H1 (cell line): ENCODE measurements around the gene TNS4. TPM values are rescaled to one million over a fixed set of nuclear protein-coding genes. Genes with fewer than 3 reads are reported as not detected.

Experiments used
- CTCF ChIA-PET: fragments of 300-600 bp; sonication (Branson Sonifier 250); formaldehyde crosslinking; loops from one replicate; lab custom pipeline; 2021; ENCODE audit not compliant: partially characterized antibody; lab: Charles Lee
- POLR2A ChIA-PET: fragments of 300-600 bp; sonication (Branson Sonifier 250); formaldehyde crosslinking; loops from one replicate; lab custom pipeline; 2021; ENCODE audit warnings: inconsistent platforms; ENCODE audit not compliant: partially characterized antibody; lab: Charles Lee
- DNase-seq, 2 experiments: peaks; one replicate each; pipeline versions ENCODE4 v3.0.0 to v3.0.0-alpha.2; 2010 to 2022; ENCODE audit warnings: low spot score in 2 of 2, low read depth in 1 of 2, mixed read lengths in 1 of 2
- FAIRE-seq: peaks from 2 replicates; lab custom pipeline; 2011; peaks lifted over from hg19 to GRCh38; lab: Jason Lieb, UNC
- H2AFZ ChIP-seq: 2 replicates; pipeline ENCODE4 v1.8.1; 2012; ENCODE audit warnings: low read length, inconsistent platforms
- H2AK5ac ChIP-seq: 2 replicates; pipeline ENCODE4 v1.6.1; 2013; ENCODE audit warnings: low read depth, low read length
- H2BK120ac ChIP-seq: replicated peaks from 2 replicates; pipeline ENCODE3; 2013; ENCODE audit warnings: low read depth, low read length, inconsistent platforms
- H2BK12ac ChIP-seq: 2 replicates; pipeline ENCODE4 v1.6.1; 2013; ENCODE audit warnings: low read depth, low read length
- H2BK15ac ChIP-seq: 2 replicates; pipeline ENCODE4 v1.6.1; 2013; ENCODE audit warnings: low read length
- H2BK20ac ChIP-seq: 2 replicates; pipeline ENCODE4 v1.6.1; 2013; ENCODE audit warnings: low read length
- H2BK5ac ChIP-seq: 2 replicates; pipeline ENCODE4 v1.6.1; 2013; ENCODE audit warnings: low read depth, low read length
- H3K14ac ChIP-seq: 2 replicates; pipeline ENCODE4 v1.6.1; 2013; ENCODE audit warnings: inconsistent platforms; ENCODE audit not compliant: insufficient read length
- H3K18ac ChIP-seq: 2 replicates; pipeline ENCODE4 v1.6.1; 2013; ENCODE audit warnings: low read length; ENCODE audit errors: extremely low read depth
- H3K23ac ChIP-seq: 2 replicates; pipeline ENCODE4 v1.6.1; 2013; ENCODE audit warnings: inconsistent platforms; ENCODE audit not compliant: insufficient read length
- H3K23me2 ChIP-seq: 2 replicates; pipeline ENCODE4 v1.6.1; 2013; ENCODE audit warnings: low read depth, low read length
- H3K27ac ChIP-seq: 2 replicates; pipeline ENCODE4 v1.6.1; 2011; ENCODE audit warnings: low read depth, low read length, inconsistent platforms
- H3K27me3 ChIP-seq, 4 experiments: replicated peaks in 1 of 4; 1 replicate in 1 of 4; 2 replicates in 3 of 4; pipeline versions ENCODE4 v1.6.1 to v1.8.1; 2011 to 2013; ENCODE audit warnings: low read length in 3 of 4, mild to moderate bottlenecking in 3 of 4, inconsistent platforms in 2 of 4, mixed read lengths in 2 of 4, moderate library complexity in 1 of 4; ENCODE audit not compliant: control insufficient read depth in 3 of 4, insufficient read depth in 3 of 4; ENCODE audit errors: extremely low read depth in 1 of 4
- H3K36me3 ChIP-seq, 4 experiments: 2 replicates each; pipeline versions ENCODE4 v1.6.1 to v1.8.1; 2011 to 2013; ENCODE audit warnings: mild to moderate bottlenecking in 4 of 4, low read length in 3 of 4, moderate library complexity in 2 of 4, control low read depth in 1 of 4, inconsistent platforms in 1 of 4; ENCODE audit not compliant: insufficient read depth in 4 of 4, control insufficient read depth in 2 of 4
- H3K4ac ChIP-seq: replicated peaks from 2 replicates; pipeline ENCODE3; 2013; ENCODE audit warnings: low read length, low read depth, mixed read lengths, inconsistent platforms; ENCODE audit not compliant: insufficient read length
- H3K4me1 ChIP-seq, 4 experiments: replicated peaks in 1 of 4; 1 replicate in 1 of 4; 2 replicates in 3 of 4; pipeline versions ENCODE4 v1.6.1 to v1.8.1; 2011 to 2013; ENCODE audit warnings: low read length in 3 of 4, inconsistent platforms in 2 of 4, mixed read lengths in 1 of 4; ENCODE audit not compliant: insufficient read depth in 4 of 4, control insufficient read depth in 3 of 4
- H3K4me2 ChIP-seq, 2 experiments: 2 replicates each; pipeline versions ENCODE4 v1.6.1 to v1.8.1; 2011 to 2013; ENCODE audit warnings: low read depth in 2 of 2, low read length in 2 of 2, control low read depth in 1 of 2, inconsistent platforms in 1 of 2, mild to moderate bottlenecking in 1 of 2; ENCODE audit not compliant: insufficient read depth in 1 of 2
- H3K4me3 ChIP-seq, 4 experiments: fragments of 200-600, 300-600 bp in 1 of 4; sonication (generic), shearing (Covaris generic), sonication (Bioruptor Twin) in 1 of 4; 2 replicates each; pipeline versions ENCODE4 v1.5.1 to v1.8.1; 2011 to 2016; ENCODE audit warnings: low read length in 4 of 4, low read depth in 3 of 4, control low read depth in 2 of 4, inconsistent platforms in 2 of 4, mild to moderate bottlenecking in 2 of 4, mixed read lengths in 1 of 4, moderate library complexity in 1 of 4; ENCODE audit not compliant: insufficient read depth in 2 of 4; ENCODE audit errors: extremely low read depth in 1 of 4
- H3K56ac ChIP-seq: replicated peaks from 2 replicates; pipeline ENCODE3; 2013; ENCODE audit warnings: low read depth, mild to moderate bottlenecking, mixed read lengths, low read length, inconsistent platforms; ENCODE audit not compliant: insufficient read length
- H3K79me1 ChIP-seq: 2 replicates; pipeline ENCODE4 v1.6.1; 2013; ENCODE audit warnings: low read depth, low read length, control low read depth
- H3K79me2 ChIP-seq, 2 experiments: 2 replicates each; pipeline versions ENCODE4 v1.6.1 to v1.8.1; 2012 to 2013; ENCODE audit warnings: low read length in 2 of 2, mild to moderate bottlenecking in 2 of 2, inconsistent platforms in 1 of 2; ENCODE audit not compliant: insufficient read depth in 2 of 2, control insufficient read depth in 1 of 2
- H3K9ac ChIP-seq, 4 experiments: replicated peaks in 1 of 4; 1 replicate in 1 of 4; 2 replicates in 3 of 4; pipeline versions ENCODE4 v1.6.1 to v1.8.1; 2011 to 2013; ENCODE audit warnings: low read depth in 3 of 4, low read length in 3 of 4, control low read depth in 2 of 4, mild to moderate bottlenecking in 2 of 4, moderate library complexity in 2 of 4, inconsistent platforms in 1 of 4; ENCODE audit errors: extremely low read depth in 1 of 4
- H3K9me3 ChIP-seq, 2 experiments: 2 replicates each; pipeline versions ENCODE4 v1.6.1 to v1.8.1; 2012 to 2013; ENCODE audit warnings: mild to moderate bottlenecking in 2 of 2, moderate library complexity in 2 of 2, control low read depth in 1 of 2, inconsistent platforms in 1 of 2, low read depth in 1 of 2, low read length in 1 of 2, mixed read lengths in 1 of 2; ENCODE audit not compliant: insufficient read depth in 2 of 2
- H4K20me1 ChIP-seq, 2 experiments: replicated peaks in 1 of 2; 2 replicates each; pipeline versions ENCODE3 to v1.8.1; 2011 to 2013; ENCODE audit warnings: inconsistent platforms in 2 of 2, low read length in 2 of 2, mild to moderate bottlenecking in 1 of 2; ENCODE audit not compliant: insufficient read depth in 2 of 2, control insufficient read depth in 1 of 2
- H4K5ac ChIP-seq: 2 replicates; pipeline ENCODE4 v1.6.1; 2013; ENCODE audit warnings: low read length, low read depth, mixed read lengths, inconsistent platforms; ENCODE audit not compliant: insufficient read length
- H4K8ac ChIP-seq: 2 replicates; pipeline ENCODE4 v1.8.0; 2013; ENCODE audit warnings: mild to moderate bottlenecking, moderate library complexity, low read length, inconsistent platforms; ENCODE audit not compliant: insufficient read depth; ENCODE audit errors: extremely low read depth
- H4K91ac ChIP-seq: replicated peaks from 2 replicates; pipeline ENCODE3; 2013; ENCODE audit warnings: low read length, mixed read lengths, inconsistent platforms; ENCODE audit not compliant: insufficient read length
- CEBPB ChIP-seq: IDR thresholded peaks from 2 replicates; pipeline ENCODE4 v1.6.1; 2012; ENCODE audit warnings: low read depth, low read length
- WGBS, 2 experiments: shearing (Covaris generic) in 1 of 2; methylation state at CpG; one replicate each; pipeline versions ENCODE4 v1.1.6 to v1.1.7; 2013 to 2015; ENCODE audit warnings: low lambda C conversion rate in 2 of 2, mixed read lengths in 2 of 2, inconsistent platforms in 1 of 2, low coverage in 1 of 2, missing lambda C conversion rate in 1 of 2; ENCODE audit not compliant: insufficient replicate concordance in 2 of 2, insufficient coverage in 1 of 2, insufficient read length in 1 of 2; ENCODE audit errors: extremely low coverage in 1 of 2, missing lambda C conversion rate in 1 of 2; 5-methylcytosine and 5-hydroxymethylcytosine counted together
- polyA plus RNA-seq, 7 experiments: library from polyadenylated mRNA; depleted of rRNA in 3 of 7; stranded (reverse) in 5 of 7; unstranded in 2 of 7; fragments of >200 nt in 5 of 7; fragments of 200-250 nt in 2 of 7; gene quantifications; 1 replicate in 5 of 7; 2 replicates in 1 of 7; 4 replicates in 1 of 7; pipeline versions ENCODE4 v1.2.1 to v1.2.3, GENCODE V29; 2011 to 2013; ENCODE audit warnings: missing spikeins in 2 of 7, mixed read lengths in 2 of 7
- total RNA-seq: library from RNA; stranded (reverse); fragmentation: NEBNext Ultra II Directional; extraction: Animal tissue kit (Norgen Biotek cat#: 25700); gene quantifications from 2 replicates; pipeline ENCODE4 v1.2.1, GENCODE V29; 2021

The TNS4 gene
- total and polyA plus RNA-seq, 2 of the 8 experiments (the other 6 are each of a cell fraction or from before 2014, with no cell fraction given) = 0.20 to 0.21 TPM

GRCh38 chr17:40431231-40431602 is 70.2 kb downstream of the TNS4 start:
- H3K9ac ChIP-seq = no peak overlapping the region
- H3K23me2 ChIP-seq = no peaks in the 10 kb centered on the region; the same call in 1 of the 2 replicates
- no peaks in the 10 kb centered on the region for H3K9me3 ChIP-seq
- FAIRE-seq (no peak), DNase-seq (no peak)
- H2AFZ ChIP-seq = no peak overlapping the region
- no peak overlapping the region for H3K4ac ChIP-seq
- H3K4me3 ChIP-seq = no peak overlapping the region
- no peak overlapping the region for H3K56ac ChIP-seq
- 100% methylated on average over 1 to 3 of the region's 3 CpGs for WGBS, 2 experiments
- no peak overlapping the region for H4K5ac ChIP-seq
- 0 out of 2 replicates have a peak overlapping the region, but pooled peaks have one; percentile 16 for H2BK5ac ChIP-seq
- H3K79me2 ChIP-seq = no peaks in the 10 kb centered on the region
- no peaks in the 10 kb centered on the region for H4K20me1 ChIP-seq
- H4K91ac ChIP-seq = no peak overlapping the region
- H2AK5ac ChIP-seq = no peak overlapping the region
- H4K8ac ChIP-seq = no peak overlapping the region; the same call in 1 of the 2 replicates
- H3K27ac ChIP-seq = no peak overlapping the region
- ChIA-PET POLR2A (interaction anchor here (1.2 kb wide), 1 partner anchor 12 kb away, joined by 3 read pairs; no protein-coding TSS in a partner anchor), CTCF (interaction anchor here (0.6 to 5.7 kb wide), 12 partner anchors 9 to 184 kb away, joined by 3 to 30 read pairs (median 5); partner anchors contain the start of gene TOP2A)
- no peak overlapping the region for H3K4me2 ChIP-seq
- H3K4me1 ChIP-seq = peaks cover 0 to 3% (median 2%) of the 10 kb centered on the region in 4 experiments; a peak in 4 of 7 replicates
- no peak overlapping the region for H3K23ac ChIP-seq
- TF ChIP-seq CEBPB = no peak
- no peak overlapping the region for H3K18ac ChIP-seq
- no peak overlapping the region for H2BK120ac ChIP-seq
- H3K36me3 ChIP-seq = no peaks in the 10 kb centered on the region
- no peak overlapping the region for H3K14ac ChIP-seq
- no peaks in the 10 kb centered on the region for H3K79me1 ChIP-seq
- H2BK15ac ChIP-seq = no peak overlapping the region
- H2BK12ac ChIP-seq = no peak overlapping the region; the same call in 1 of the 2 replicates
- H3K27me3 ChIP-seq = no peaks in the 10 kb centered on the region
- no peak overlapping the region for H2BK20ac ChIP-seq
